SK-N-SH treated with all-trans-retinoic acid at 6 μM for 48 hours (cell line): Measurements from ENCODE around the gene ESRP2.

Source experiments
- CSDC2 ChIP-seq: fragments of 250-450 bp; sonication (Bioruptor Pico); IDR thresholded peaks from 2 replicates; pipeline ENCODE4 v1.5.0; 2020; ENCODE audit warnings: mild to moderate bottlenecking, moderate library complexity
- ISL1 ChIP-seq: fragments of 250-450 bp; sonication (Bioruptor Pico); IDR thresholded peaks from 2 replicates; pipeline ENCODE4 v2.1.2; 2022; ENCODE audit warnings: mild to moderate bottlenecking, moderate library complexity
- PPARA ChIP-seq: fragments of 250-450 bp; sonication (Bioruptor Pico); IDR thresholded peaks from 2 replicates; pipeline ENCODE4 v1.5.0; 2020; ENCODE audit warnings: mild to moderate bottlenecking, borderline replicate concordance
- TOX ChIP-seq: fragments of 250-450 bp; sonication (Bioruptor Pico); IDR thresholded peaks from 2 replicates; pipeline ENCODE4 v1.8.0; 2021; ENCODE audit warnings: mild to moderate bottlenecking, moderate library complexity, borderline replicate concordance
- TSHZ2 ChIP-seq: fragments of 250-450 bp; sonication (Bioruptor Pico); IDR thresholded peaks from 2 replicates; pipeline ENCODE4 v1.5.0; 2020; ENCODE audit warnings: mild to moderate bottlenecking, moderate library complexity
- ZNF8 ChIP-seq: fragments of 450-650 bp; formaldehyde crosslinking; IDR thresholded peaks from 2 replicates; pipeline ENCODE4 v1.5.0; 2020; ENCODE audit warnings: mild to moderate bottlenecking, moderate library complexity

DNA sequence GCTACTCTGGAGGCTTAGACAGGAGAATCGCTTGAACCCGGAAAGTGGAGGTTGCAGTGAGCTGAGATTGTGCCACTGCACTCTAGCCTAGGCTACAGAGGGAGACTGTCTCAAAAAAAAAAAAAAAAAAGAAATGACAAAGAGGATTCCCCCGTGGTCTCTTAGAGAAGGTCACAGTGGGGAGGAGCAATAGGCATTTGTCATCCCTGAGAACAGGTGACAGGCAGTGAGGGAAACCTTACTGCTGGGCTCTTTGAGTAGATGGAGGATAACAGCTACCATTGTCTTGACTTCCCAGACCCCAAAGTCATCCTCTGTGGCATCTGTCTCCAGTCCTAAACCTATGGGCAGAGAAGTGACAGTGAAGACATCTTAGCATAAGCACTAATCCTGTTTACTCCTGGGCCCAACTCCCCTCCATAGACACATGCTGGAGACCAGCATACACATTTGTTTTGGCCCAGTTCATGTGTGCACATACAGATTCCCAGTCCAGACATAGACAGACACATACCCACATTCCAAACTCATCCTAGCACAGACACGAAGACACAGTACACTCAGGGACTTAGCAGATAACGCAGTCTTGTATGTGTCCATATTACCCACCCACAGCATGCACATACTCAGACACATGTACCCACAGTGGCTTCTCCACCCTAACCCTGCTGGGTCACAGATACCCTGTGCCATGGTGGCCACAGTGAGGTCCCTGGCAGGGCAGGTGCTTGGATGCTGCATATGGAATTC lies 2.7 kb downstream of the ESRP2 start:
- no peak for TF ChIP-seq TSHZ2
- TF ChIP-seq ISL1 (CRISPR knock-in tag) = no peak
- TF ChIP-seq CSDC2 (CRISPR knock-in tag) = no peak
- no peak for TF ChIP-seq PPARA (CRISPR knock-in tag)
- no peak for TF ChIP-seq ZNF8 (CRISPR knock-in tag)
- no peak for TF ChIP-seq TOX (CRISPR knock-in tag)
